Activated CD8-positive, alpha-beta memory T cell treated with anti-CD3 and anti-CD28 coated beads, Interleukin-2, amount 50 U/mL, for 1 hour (primary cell): ENCODE results near the gene NUDT16L1.

Experiments
- DNase-seq: peaks from one replicate; pipeline ENCODE4 v3.0.0-alpha.2; 2020; ENCODE audit errors: extremely low read depth

The NUDT16L1 gene

DNA sequence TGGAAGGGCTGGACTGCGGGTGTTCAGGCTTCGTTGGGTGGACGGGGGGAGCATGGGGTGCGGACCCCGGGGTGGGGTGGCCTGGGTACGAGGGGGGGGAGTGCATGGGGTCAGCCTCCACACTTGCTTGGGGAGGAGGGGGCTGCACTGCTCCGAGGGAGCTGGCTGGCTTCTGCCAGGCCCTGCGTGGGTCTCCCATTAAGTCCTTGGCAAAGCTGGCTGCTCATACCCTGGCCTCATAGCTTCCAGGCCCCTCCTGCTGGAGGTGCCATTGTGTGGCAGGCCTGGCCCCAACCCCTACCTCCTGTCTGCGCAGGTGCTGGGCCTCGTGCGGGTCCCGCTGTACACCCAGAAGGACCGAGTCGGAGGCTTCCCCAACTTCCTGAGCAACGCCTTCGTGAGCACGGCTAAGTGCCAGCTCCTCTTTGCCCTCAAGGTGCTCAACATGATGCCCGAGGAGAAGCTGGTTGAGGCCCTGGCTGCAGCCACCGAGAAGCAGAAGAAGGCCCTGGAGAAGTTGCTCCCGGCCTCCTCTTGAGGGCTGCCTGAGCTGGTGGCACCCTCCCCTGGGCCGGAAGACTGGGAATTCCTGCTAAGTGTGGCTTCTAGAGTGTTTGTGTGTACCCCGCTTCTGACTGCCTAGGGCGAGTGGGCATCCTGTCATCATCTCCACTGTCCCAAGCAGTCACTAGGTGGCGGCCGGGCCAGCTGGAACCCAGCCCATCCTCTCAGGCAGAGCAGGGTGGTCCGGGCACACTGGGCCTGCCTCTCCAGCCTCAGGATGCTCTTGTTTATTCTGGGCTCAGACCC lies 1.5 kb downstream of the NUDT16L1 start:
- DNase-seq, result no peak

DNA sequence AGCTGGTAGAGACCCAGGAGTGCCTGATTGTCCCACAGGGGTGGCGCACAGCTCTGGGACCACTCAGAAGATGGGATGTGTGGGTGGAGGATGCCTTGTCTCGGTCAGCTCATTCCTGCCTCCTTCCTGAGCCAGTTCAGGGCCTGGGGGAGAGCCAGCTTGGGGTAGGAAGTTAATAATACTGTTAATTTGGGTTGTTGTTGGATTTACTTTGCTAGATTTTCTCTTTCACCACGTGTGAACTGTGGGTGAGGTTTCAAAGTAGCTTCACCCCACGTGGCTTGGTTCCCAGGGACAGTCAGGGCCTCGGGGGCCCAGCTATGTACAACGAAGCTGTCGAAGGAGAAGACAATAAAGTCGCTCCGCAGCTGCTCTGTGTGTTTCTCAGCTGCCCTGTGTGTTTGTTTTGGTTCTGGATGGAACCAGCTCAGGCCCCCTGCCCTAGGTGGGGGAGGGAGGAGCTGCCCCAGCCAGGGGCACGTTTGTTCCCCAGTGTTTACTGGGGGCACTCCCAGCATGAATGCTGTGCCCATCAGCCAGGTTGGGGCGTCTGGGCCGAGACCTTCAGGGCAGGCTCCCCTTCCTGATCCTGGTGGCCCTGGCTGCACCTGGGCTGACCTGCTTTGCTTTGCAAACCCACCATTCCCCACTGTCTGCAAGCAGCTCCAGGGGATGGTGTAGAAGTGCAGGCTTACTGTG lies 2.3 kb downstream of the NUDT16L1 start:
- no peak for DNase-seq

DNA sequence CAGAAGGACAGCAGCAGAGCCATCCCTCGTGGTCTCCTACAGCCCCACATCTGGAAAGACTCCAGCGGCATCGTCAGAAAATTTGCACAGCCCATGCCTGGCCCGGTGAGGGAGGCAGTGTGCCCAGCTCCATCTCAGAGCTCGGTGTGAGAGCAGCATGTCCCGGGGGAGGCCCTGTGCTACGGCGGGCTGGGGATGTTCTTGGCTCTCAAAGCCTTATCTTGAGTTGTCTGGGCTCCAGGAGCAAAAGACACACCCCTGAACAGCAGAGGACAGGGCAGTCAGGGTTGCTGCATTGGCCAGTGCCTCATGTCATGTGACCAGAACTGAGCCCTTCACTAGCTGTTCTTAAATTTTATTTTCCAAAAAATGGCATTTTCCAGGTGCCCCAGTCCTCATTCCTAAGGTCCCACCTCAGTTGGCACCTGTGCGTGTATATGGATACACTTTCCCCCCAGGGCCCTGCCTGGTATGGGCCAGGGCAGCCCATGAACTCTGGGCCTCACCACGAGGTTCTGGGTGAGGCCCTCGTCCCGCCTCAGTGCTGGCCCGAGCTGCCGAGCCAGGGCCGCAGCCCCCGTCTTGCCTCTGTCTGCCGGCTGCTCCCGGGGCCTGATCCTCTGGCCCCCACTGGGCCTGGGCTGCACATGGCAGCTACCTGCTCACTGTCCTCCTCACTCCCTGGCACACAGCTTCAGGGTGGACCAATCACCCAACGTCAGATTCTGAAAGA lies 3.0 kb downstream of the NUDT16L1 start:
- DNase-seq, result no peak

DNA sequence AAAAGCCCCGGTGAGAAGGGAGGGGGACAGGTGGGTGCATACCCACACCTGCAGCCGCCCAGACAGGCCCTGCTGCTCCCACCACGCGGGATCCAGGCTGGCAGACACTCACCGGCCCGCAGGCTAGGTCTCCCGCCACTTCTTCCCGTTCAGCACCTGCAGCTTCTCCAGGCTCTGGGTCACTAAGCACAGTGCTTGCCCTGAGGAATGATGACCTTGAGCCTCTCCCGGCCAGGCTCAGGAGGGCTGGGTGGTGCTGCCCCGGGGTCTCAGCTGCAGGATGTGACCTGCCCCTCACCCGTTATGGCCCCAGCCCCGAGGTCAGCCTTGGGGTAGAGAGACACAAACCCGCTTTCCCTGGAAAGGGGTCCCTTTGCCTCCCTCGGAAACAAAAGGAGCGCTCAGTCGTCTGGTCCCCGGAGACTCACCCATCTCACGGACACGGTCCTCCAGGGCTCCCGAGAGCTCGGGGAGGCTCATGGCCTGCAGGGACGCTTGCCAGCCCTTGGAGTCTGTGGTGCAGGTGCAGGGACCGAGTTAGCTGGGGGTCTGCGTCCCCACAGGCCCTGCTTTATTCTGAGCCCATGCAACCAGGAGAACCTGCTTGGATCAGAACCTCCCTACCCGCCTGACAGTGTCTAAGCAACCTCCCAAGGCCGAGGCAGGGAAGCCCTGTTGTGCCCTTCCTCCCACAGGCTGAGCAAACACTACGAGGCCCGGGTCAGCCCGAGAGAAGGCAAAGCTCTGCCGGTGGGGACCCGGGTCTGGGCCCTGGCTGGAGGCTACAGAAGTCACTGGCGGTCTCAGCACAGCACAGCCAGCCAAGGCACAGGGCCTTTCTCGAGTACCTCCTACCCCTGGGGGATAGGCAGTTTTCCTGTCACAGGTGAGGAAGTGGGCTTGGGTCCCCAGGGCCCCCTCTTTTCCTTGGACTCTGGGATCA lies 3.8 kb downstream of the NUDT16L1 start:
- DNase-seq, result no peak

DNA sequence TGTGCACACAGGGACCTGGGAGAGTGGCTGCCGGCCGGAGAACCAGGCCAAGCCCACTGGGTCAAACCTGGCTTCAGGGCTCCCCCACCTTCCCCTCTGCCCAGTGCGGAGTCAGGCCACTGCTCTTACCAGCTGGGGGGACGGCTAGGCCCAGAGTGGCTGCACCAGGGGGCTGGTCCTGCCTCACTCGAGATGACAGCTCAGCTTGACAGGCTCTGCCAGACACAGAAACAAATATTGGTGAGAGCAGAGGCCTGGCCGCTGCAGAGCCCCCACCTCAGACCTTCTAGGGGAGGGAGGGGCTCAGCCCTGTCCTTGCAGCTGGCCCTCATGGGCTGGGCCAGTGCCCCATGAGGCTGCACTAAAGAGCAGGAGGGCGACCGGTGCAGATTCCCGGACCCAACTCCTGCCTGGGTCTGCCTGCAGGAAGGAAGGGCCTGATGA lies 4.5 kb downstream of the NUDT16L1 start:
- no peak for DNase-seq

- no peak for DNase-seq
Observed at GRCh38 chr16:4698321-4699045, 5.1 kb downstream of the NUDT16L1 start.

DNA sequence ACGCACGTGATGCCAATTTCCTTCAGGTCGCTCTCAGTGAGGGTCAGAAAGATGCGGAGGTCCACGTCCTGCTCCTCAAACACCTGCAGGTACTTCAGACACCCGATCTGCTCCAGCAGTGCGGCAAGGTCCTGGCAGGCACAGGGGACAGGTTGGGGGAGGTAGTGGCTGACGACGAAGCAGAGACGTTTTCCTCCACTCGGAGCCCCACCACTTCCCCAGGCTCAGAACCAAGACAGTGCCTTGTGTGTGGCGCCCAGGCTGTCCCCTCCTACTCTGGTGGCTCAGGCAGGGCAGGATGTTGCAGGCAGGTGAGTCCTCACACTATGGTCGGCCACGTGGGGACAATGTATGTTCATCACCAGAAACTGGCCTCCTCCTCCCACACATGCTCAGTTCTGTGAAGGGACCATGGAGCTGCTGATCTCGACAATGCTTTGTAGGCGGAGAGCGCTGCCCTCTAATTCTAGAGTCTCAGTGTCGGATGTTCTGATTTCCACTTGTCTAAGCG lies 5.7 kb downstream of the NUDT16L1 start:
- no peak for DNase-seq

DNA sequence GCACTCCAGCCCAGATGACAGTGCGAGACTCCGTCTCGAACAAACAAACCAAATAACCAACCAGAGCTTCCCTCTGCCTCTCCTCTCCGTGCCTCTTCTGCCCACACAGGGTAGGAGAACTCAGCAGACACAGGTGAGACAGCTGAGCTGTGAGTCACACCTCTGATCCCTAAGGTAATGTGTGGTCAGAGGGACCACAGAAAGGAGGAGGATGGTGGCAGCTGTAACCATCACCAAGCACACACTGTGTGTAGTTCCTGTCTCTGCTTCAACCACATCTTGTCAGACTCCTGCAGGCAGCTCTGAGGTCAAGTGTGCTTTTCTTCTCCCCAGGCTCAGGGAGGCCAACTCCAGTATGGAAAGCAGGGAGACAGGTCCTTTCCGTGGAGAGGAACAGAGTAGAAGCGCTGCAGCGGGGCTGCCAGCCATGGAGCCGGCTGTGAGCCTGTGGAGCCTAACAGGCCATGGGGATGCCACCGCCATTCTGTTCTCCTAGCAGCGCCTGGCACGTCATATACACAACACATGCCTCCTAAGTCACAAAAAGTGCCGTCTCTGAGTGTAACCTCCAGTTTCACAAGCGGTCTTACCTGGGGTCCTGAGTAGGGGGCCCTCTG lies 7.1 kb downstream of the NUDT16L1 start:
- peak; percentile 20 for DNase-seq

DNA sequence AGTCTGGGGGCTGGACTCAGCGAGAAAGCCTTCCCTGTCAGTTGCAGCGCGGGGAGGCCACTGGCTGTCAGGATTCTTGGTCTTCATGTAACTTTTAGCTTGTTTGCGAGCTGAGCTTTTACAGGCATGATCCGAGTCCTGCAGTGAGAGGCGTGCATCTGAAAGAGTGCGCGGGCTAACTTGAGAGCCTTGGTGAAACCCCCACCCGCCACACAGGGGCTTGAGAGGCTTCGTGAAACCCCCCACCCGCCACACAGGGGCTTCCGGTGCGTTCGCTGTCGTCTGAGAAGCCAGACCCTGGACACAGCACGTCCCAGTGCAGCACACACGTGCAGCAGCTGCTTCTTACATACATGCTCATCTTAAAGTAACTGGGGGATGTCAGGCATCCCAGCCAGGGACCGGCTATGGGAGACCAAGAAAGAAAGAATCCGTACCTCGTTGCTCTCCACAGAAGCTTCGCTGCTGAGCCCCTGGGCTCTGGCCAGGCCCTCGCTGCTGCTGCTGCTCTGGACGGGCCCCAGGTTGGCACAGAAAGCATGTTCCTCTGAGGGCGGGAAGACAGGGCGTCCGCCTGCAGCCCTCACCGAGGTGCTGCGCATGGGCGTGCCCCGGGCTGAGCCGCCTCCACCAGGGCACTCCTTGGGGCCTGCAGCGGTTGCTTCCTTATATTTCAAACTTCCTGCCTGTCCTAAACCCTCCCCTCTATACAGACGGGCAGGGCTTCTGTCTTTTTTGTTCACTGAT lies 7.8 kb downstream of the NUDT16L1 start:
- DNase-seq, result no peak

GRCh38 chr16:4701791-4702465 lies 8.6 kb downstream of the NUDT16L1 start:
- no peak for DNase-seq

DNA sequence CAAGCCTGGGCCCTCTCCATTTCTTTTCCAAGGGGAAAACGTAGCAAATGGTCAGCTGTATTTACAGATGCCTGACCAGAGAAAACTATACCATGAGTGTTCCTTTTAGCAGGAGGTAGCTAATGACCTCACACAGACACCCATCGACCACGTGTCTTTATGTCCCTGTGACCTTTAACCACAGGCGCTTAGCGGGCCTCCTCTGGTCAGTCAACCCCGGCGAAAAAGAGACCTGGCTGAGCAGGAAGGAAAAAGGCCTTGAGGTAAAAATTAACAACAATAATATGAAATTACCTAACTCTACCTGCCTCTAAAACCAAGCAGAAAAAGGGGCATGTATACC lies 9.1 kb downstream of the NUDT16L1 start:
- DNase-seq, result no peak

GRCh38 chr16:4703906-4704305 lies 10.5 kb downstream of the NUDT16L1 start:
- no peak for DNase-seq

GRCh38 chr16:4704491-4704890 lies 11.1 kb downstream of the NUDT16L1 start:
- no peak for DNase-seq

GRCh38 chr16:4704913-4705312 lies 11.6 kb downstream of the NUDT16L1 start:
- DNase-seq, result no peak

DNA sequence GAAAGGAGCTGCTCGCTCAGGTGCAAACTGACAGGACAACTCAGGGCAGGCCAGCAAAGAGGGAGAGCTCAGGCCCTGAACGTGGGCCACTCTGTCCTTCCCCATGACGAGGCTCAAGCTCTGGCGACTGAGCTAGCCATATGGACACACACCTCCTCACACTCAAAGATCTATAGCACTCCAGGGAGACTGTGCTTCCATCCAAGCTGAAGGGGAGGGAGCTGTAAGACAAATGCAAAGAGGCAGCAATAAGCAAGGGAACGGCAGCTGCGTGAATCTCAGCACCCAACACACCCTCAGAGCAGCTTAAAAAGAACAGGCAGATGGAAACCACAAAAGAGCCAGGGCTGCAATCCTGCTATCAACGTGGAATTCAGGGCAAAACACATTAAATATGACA lies 13.5 kb downstream of the NUDT16L1 start:
- DNase-seq, result no peak

- DNase-seq, result no peak
Observed at GRCh38 chr16:4709481-4709880, 16.1 kb downstream of the NUDT16L1 start.

DNA sequence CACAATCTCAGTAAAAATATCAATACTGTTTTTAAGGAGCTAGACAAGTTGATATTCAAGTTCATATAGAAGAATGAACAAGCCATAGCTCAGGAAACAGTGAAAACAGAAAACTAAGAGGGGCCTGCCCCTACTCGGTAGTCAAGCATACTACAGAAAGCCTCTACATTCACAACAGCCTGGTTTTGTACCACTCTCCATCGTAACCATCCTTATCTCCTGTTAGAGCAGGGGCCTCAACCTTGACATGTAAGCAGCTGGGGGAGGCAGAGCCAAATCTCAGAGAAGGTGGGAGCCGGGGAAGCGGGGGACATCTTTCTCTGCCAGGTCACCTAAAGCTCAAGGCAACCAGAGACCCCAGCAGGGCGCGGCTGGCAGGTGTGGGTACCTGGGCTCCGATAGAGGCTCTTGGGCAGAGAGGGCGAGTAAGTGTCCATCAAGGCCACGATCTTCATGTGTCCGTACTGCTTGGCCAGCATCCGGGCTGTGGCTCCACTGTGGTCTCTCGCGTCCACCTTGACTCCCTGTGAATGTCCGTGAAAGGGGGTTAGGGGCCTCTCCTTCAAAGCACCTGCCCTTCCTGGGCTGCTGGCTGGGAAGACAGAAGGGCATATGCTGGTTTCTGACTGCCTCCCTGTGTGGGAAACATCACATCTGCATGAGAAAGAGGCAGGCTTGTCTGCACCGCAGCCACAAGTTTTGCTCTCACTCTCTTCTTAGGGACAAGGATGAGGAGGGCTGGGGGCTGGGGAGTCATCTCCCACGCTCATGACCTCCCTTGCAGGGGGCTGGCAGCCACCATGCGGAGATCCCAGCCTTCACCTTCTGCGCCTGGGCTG lies 20.5 kb downstream of the NUDT16L1 start:
- DNase-seq, result no peak

DNA sequence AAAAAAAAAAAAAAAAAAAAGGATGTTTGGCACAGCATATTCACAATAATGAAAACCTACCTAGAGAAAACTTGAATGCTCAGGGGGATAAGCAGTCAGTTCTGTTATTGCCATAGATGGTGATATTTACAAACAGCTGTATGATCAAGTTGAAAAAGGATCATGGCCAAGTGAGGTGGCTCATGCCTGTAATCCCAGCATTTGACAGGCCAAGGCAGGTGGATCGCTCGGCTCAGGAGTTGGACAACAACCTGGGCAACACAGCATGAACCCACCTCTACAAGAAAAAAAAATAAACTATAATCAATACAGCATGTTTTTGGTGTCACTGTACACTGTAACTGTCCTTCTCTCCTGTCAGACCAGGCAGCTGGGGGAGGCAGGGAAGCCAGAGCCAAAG lies 21.6 kb downstream of the NUDT16L1 start:
- no peak for DNase-seq
